HUDEP-2 (cell line): ENCODE results near the gene TGM6.

ENCODE experiments used
- DNase-seq, 76 experiments: peaks; one replicate each; lab custom pipeline; 2025; ENCODE audit not compliant: unreplicated experiment in 76 of 76; lab: John Stamatoyannopoulos, UW

TGM6 gene

GRCh38 chr20:2476742-2477615 lies 96.3 kb downstream of the TGM6 start:
- DNase-seq, result peak in 11 of 76 experiments; percentile 3 to 30 (median 18)

- DNase-seq, result no peak
Measured at GRCh38 chr20:2480381-2480780, 99.7 kb downstream of the TGM6 start.
